Measurements from ENCODE around the gene MAP3K20.
A peak's percentile ranks its signal among the peaks of the same experiment; 100 is the strongest.

MAP3K20 gene

GRCh38 chr2:173075781-173076580 lies at the start of gene MAP3K20:
TSS of gene MAP3K20 (plus strand) at chr2:173075846. CDS start at chr2:173091032, 15,186 bp downstream.
- TF ChIP-seq CTCF (IDR thresholded peaks at IDR 0.05; ENCODE audit: insufficient read depth, low read depth, low read length, missing control alignments): peak; percentile 41
- DNase-seq (ENCODE audit: low read depth): peak; percentile 82
- H3K4me3 ChIP-seq (ENCODE audit: low read length): peak within 1 kb of the TSS; percentile 79

GRCh38 chr2:173026479-173026878 lies 49.2 kb upstream of the MAP3K20 start:
- DNase-seq (ENCODE audit: low read depth): no peak
- no peak for TF ChIP-seq CTCF (IDR thresholded peaks at IDR 0.05; ENCODE audit: insufficient read depth, low read depth, low read length, missing control alignments)
- no peak overlapping the region for H3K4me3 ChIP-seq (ENCODE audit: low read length)

GRCh38 chr2:173027181-173028128 lies 48.2 kb upstream of the MAP3K20 start:
- peak; percentile 92 for DNase-seq (ENCODE audit: low read depth)
- peak; percentile 97 for TF ChIP-seq CTCF (IDR thresholded peaks at IDR 0.05; ENCODE audit: insufficient read depth, low read depth, low read length, missing control alignments)
- H3K4me3 ChIP-seq (ENCODE audit: low read length): no peak overlapping the region

- no peak overlapping the region for H3K4me3 ChIP-seq (ENCODE audit: low read length)
- DNase-seq (ENCODE audit: low read depth): no peak
- no peak for TF ChIP-seq CTCF (IDR thresholded peaks at IDR 0.05; ENCODE audit: insufficient read depth, low read depth, low read length, missing control alignments)
These were observed 47.5 kb upstream of the MAP3K20 start for GRCh38 chr2:173028141-173028540.

- H3K4me3 ChIP-seq (ENCODE audit: low read length): no peak overlapping the region
- no peak for DNase-seq (ENCODE audit: low read depth)
- no peak for TF ChIP-seq CTCF (IDR thresholded peaks at IDR 0.05; ENCODE audit: insufficient read depth, low read depth, low read length, missing control alignments)
These were observed 47.0 kb upstream of the MAP3K20 start for GRCh38 chr2:173028671-173029070.

- no peak for TF ChIP-seq CTCF (IDR thresholded peaks at IDR 0.05; ENCODE audit: insufficient read depth, low read depth, low read length, missing control alignments)
- peak; percentile 90 for DNase-seq (ENCODE audit: low read depth)
These were observed 44.8 kb upstream of the MAP3K20 start for GRCh38 chr2:173030561-173031490.

More at GRCh38 chr2:173030561-173031490, 44.8 kb upstream of the MAP3K20 start:
- H3K4me3 ChIP-seq (ENCODE audit: low read length): no peak overlapping the region

Data from epithelial cell of esophagus (primary cell).